Body of pancreas (tissue), 4 donors: ENCODE data around the gene ADAMTSL3. TPM values are rescaled to one million over a fixed set of nuclear protein-coding genes. Genes with fewer than 3 reads are reported as not detected.
A peak's percentile ranks its signal among the peaks of the same experiment; 100 is the strongest.

Experiments used
- ATAC-seq: fragments of 150-250 bp; one replicate; pipeline ENCODE4 v1.9.1; 2016
- DNase-seq, 4 donors: peaks; one replicate each; pipeline ENCODE4 v3.0.0-alpha.2; 2019
- H3K27ac ChIP-seq, 4 donors: fragments of 200-600 bp; sonication (generic); 1 replicate in 3 of 4; 2 replicates in 1 of 4; pipeline versions ENCODE4 v1.5.1 to v1.6.1; 2016 to 2019; ENCODE audit warnings: mild to moderate bottlenecking in 1 of 4, mixed read lengths in 1 of 4, moderate library complexity in 1 of 4
- H3K27me3 ChIP-seq, 2 donors: fragments of 200-600 bp; sonication (generic); one replicate each; pipeline ENCODE4 v1.6.0; 2016; ENCODE audit warnings: mild to moderate bottlenecking in 1 of 2
- H3K36me3 ChIP-seq, 2 donors: fragments of 200-600 bp; sonication (generic); replicated peaks in 1 of 2; 2 replicates each; pipeline ENCODE4 v1.5.1; 2016; ENCODE audit warnings: low read depth in 2 of 2; ENCODE audit not compliant: insufficient read depth in 1 of 2
- H3K4me1 ChIP-seq: fragments of 200-600 bp; sonication (generic); one replicate; pipeline ENCODE4 v1.6.0; 2016
- H3K4me3 ChIP-seq, 2 donors: fragments of 200-600 bp; sonication (generic); 1 replicate in 1 of 2; 2 replicates in 1 of 2; pipeline ENCODE4 v1.5.1; 2016 to 2019
- H3K9me3 ChIP-seq, 3 donors: fragments of 200-600 bp; sonication (generic); 1 replicate in 2 of 3; 2 replicates in 1 of 3; pipeline ENCODE4 v1.5.1; 2016
- CTCF ChIP-seq, 7 experiments: fragments of 450-650 bp in 4 of 7; fragments of 200-600 bp in 3 of 7; sonication (generic) in 3 of 7; IDR thresholded peaks; one replicate each; pipeline ENCODE4 v1.5.1; 2016 to 2019; ENCODE audit warnings: antibody characterized with exemption in 7 of 7
- POLR2A ChIP-seq, 3 donors: fragments of 450-650 bp; IDR thresholded peaks; one replicate each; pipeline ENCODE4 v1.6.1; 2016; ENCODE audit warnings: antibody characterized with exemption in 3 of 3, mild to moderate bottlenecking in 2 of 3
- WGBS, 2 donors: methylation state at CpG; one replicate each; pipeline ENCODE4 v1.1.5; 2017; 5-methylcytosine and 5-hydroxymethylcytosine counted together
- intact Hi-C: fragments of 100-400 bp; cut with DNase I; formaldehyde crosslinking; loops from one replicate; pipeline ENCODE4 v1.15.1; 2023
- total RNA-seq, 2 donors: library from RNA; depleted of rRNA; stranded (reverse); fragments of >200 nt; gene quantifications; one replicate each; pipeline ENCODE4 v1.1.0, GENCODE V29; 2016

ADAMTSL3 gene
- total RNA-seq, 2 donors from 2014 or later, result 7.8 to 10.2 TPM

DNA sequence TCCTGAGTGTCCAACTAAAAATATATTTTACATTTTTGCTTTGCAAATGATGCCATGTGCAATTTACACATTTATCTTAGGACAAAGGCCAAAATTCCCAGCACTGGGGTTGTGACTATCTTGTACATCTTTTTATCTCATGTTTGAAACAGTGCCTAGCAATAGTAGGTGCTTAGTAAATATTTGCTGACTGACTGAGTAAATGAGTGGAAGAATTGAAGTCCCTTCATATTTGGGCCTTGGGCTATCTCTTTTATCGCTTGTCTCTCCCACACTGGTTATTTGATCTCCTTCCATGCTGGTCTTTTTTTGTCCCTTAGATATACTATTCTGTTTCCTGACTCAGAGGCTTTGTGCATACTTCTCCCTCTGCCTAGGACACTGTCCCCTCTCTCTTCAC is 368.6 kb downstream of the ADAMTSL3 start:
- H3K36me3 ChIP-seq, result no peaks in the 10 kb centered on the region
- no peak overlapping the region for H3K4me3 ChIP-seq
- DNase-seq (no peak), ATAC-seq (peak; percentile 53)
- no peak overlapping the region for H3K27ac ChIP-seq
- TF ChIP-seq POLR2A (IDR thresholded peaks at IDR 0.05) (no peak), CTCF (IDR thresholded peaks at IDR 0.05) (no peak)
- intact Hi-C loops, result no loop called here
- H3K27me3 ChIP-seq, result no peaks in the 10 kb centered on the region
- no peaks in the 10 kb centered on the region for H3K9me3 ChIP-seq
- 32 to 48% methylated on average over 1 of the region's 1 CpG for WGBS, 2 donors
- H3K4me1 ChIP-seq, result peaks cover 6% of the 10 kb centered on the region

DNA sequence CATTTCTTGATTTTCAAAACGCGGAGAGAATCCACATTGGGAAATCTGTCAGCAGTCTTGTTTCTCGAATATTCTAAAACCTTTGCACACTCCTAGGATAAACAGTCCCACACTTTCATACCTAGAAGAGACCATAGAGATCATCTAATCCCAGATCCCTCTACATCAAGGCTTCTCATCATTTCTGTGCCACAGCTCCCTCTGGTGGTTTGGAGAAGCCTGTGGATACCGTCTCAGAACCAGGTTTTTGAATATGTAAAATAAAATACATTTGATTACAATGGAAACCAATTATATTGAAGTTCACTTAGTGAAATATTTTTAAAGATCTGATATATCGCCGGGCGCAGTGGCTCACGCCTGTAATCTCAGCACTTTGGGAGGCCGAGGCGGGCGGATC is 369.7 kb downstream of the ADAMTSL3 start:
- ATAC-seq (no peak), DNase-seq (peak; percentile 12 to 49 (median 33))
- 95 to 96% methylated on average over 11 of the region's 11 CpGs for WGBS, 2 donors
- Histone ChIP-seq H3K36me3 (no peaks in the 10 kb centered on the region), H3K27me3 (no peaks in the 10 kb centered on the region), H3K27ac (no peak overlapping the region), H3K4me3 (no peak overlapping the region), H3K9me3 (no peaks in the 10 kb centered on the region), H3K4me1 (peaks cover 6% of the 10 kb centered on the region)
- intact Hi-C loops, result no loop called here
- TF ChIP-seq CTCF (IDR thresholded peaks at IDR 0.05) (peak in 5 of 7 experiments; percentile 29 to 48 (median 44)), POLR2A (IDR thresholded peaks at IDR 0.05) (no peak)

- DNase-seq (no peak), ATAC-seq (no peak)
- Histone ChIP-seq H3K4me3 (no peak overlapping the region), H3K4me1 (peaks cover 11% of the 10 kb centered on the region), H3K36me3 (no peaks in the 10 kb centered on the region), H3K27me3 (no peaks in the 10 kb centered on the region), H3K9me3 (no peaks in the 10 kb centered on the region), H3K27ac (no peak overlapping the region)
- TF ChIP-seq CTCF (IDR thresholded peaks at IDR 0.05) (no peak), POLR2A (IDR thresholded peaks at IDR 0.05) (no peak)
- intact Hi-C loops, result no loop called here
- WGBS, 2 donors, result 92 to 93% methylated on average over 3 of the region's 3 CpGs
Measured at GRCh38 chr15:84033793-84034553, 380.1 kb downstream of the ADAMTSL3 start.

- Histone ChIP-seq H3K9me3 (no peaks in the 10 kb centered on the region), H3K27ac (no peak overlapping the region), H3K27me3 (no peaks in the 10 kb centered on the region), H3K36me3 (no peaks in the 10 kb centered on the region), H3K4me3 (no peak overlapping the region), H3K4me1 (peaks cover 11% of the 10 kb centered on the region)
- WGBS, 2 donors, result 16 to 38% methylated on average over 3 of the region's 3 CpGs
- intact Hi-C loops, result loop anchor here (5.0 kb wide), 1 partner anchor 467 kb away; no protein-coding TSS in a partner anchor
- DNase-seq (peak; percentile 24 to 49 (median 37)), ATAC-seq (peak; percentile 83)
- TF ChIP-seq CTCF (IDR thresholded peaks at IDR 0.05) (peak; percentile 35 to 59 (median 52)), POLR2A (IDR thresholded peaks at IDR 0.05) (no peak)
Measured at GRCh38 chr15:84034578-84035398, 380.9 kb downstream of the ADAMTSL3 start.
